GM10248 (cell line): Measurements from ENCODE around the gene TBC1D24.

ENCODE experiments used
- CTCF ChIA-PET: fragments of 300-600 bp; sonication (Branson Sonifier 250); formaldehyde crosslinking; extraction: SDS; loops from one replicate; lab custom pipeline; 2021; ENCODE audit warnings: antibody characterized with exemption; lab: Yijun Ruan, JAX
- POLR2A ChIA-PET: fragments of 350-650 bp; sonication (Branson Sonifier 250); formaldehyde crosslinking; extraction: SDS; loops from one replicate; lab custom pipeline; 2020; ENCODE audit warnings: antibody characterized with exemption; lab: Yijun Ruan, JAX
- DNase-seq: peaks from one replicate; pipeline ENCODE4 v3.0.0; 2012; ENCODE audit errors: extremely low spot score
- CTCF ChIP-seq: IDR thresholded peaks from 2 replicates; pipeline ENCODE4 v1.5.1; 2012; ENCODE audit warnings: mild to moderate bottlenecking, low read depth; ENCODE audit errors: extremely low read depth, missing control alignments, control extremely low read depth

The TBC1D24 gene

GRCh38 chr16:2482708-2483534, 8.0 kb downstream of the TBC1D24 start:
- TF ChIP-seq CTCF: no peak
- ChIA-PET POLR2A (no interaction called here), CTCF (interaction anchor here (0.8 to 1.2 kb wide), 3 partner anchors 18 to 232 kb away, joined by 3 read pairs; partner anchors contain the start of genes ABCA3 and ECI1)
- DNase-seq: no peak

GRCh38 chr16:2483939-2484897, 9.3 kb downstream of the TBC1D24 start:
- DNase-seq: no peak
- no peak for TF ChIP-seq CTCF
- ChIA-PET POLR2A (no interaction called here), CTCF (interaction anchor here (2.3 kb wide), 1 partner anchor 17 kb away, joined by 13 read pairs; no protein-coding TSS in a partner anchor)

GRCh38 chr16:2484898-2485508, 10.1 kb downstream of the TBC1D24 start:
- POLR2A ChIA-PET: interaction anchor here (0.6 kb wide), 1 partner anchor 259 kb away, joined by 3 read pairs; no protein-coding TSS in a partner anchor
- CTCF ChIA-PET: interaction anchor here (1.1 to 2.3 kb wide), 2 partner anchors 17 to 145 kb away, joined by 3 to 13 read pairs; partner anchors contain the start of gene ABCA3

GRCh38 chr16:2485811-2486507, 11.0 kb downstream of the TBC1D24 start:
- ChIA-PET CTCF (interaction anchor here (1.0 to 8.1 kb wide), 14 partner anchors 9 to 482 kb away, joined by 3 to 36 read pairs (median 4); partner anchors contain the start of gene ABCA3), POLR2A (no interaction called here)

More at GRCh38 chr16:2484898-2485508, 10.1 kb downstream of the TBC1D24 start:
- no peak for TF ChIP-seq CTCF
- DNase-seq: no peak

More at GRCh38 chr16:2485811-2486507, 11.0 kb downstream of the TBC1D24 start:
- TF ChIP-seq CTCF: no peak
- DNase-seq: no peak
